ENCODE data around the gene GRK5.

DNA sequence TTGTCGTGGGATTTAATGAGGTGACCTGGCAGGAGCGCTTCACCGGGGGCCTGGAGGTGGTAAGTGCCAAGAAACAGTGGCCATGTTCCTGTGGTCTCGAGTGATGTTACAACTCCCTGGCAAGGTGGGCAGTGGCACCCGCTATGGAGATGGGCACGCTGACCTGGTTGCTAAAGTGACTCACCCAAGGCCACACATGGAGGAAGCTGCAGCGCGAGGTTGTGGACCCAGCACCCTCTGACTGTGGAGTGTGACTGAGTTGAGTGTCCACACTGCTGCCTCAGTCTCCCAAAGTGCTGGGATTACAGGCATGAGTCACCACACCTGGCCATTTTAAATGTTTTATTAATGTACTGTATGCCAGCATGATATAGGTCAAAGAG is 261.9 kb downstream of the GRK5 start:
- TF ChIP-seq NFRKB (IDR thresholded peaks at IDR 0.05) (no peak), BHLHE40 (IDR thresholded peaks at IDR 0.05; ENCODE audit: borderline replicate concordance) (no peak), SP1 (IDR thresholded peaks at IDR 0.05) (no peak), FOXK2 (IDR thresholded peaks at IDR 0.05) (no peak), ZNF384 (IDR thresholded peaks at IDR 0.05) (no peak), SUZ12 (IDR thresholded peaks at IDR 0.05) (no peak), FOXM1 (IDR thresholded peaks at IDR 0.05; ENCODE audit: borderline replicate concordance) (no peak), CTBP1 (IDR thresholded peaks at IDR 0.05; ENCODE audit: borderline replicate concordance) (no peak), LEF1 (IDR thresholded peaks at IDR 0.05; ENCODE audit: borderline replicate concordance) (no peak), TARDBP (IDR thresholded peaks at IDR 0.05) (no peak)
- TF ChIP-seq, protein P1, sequence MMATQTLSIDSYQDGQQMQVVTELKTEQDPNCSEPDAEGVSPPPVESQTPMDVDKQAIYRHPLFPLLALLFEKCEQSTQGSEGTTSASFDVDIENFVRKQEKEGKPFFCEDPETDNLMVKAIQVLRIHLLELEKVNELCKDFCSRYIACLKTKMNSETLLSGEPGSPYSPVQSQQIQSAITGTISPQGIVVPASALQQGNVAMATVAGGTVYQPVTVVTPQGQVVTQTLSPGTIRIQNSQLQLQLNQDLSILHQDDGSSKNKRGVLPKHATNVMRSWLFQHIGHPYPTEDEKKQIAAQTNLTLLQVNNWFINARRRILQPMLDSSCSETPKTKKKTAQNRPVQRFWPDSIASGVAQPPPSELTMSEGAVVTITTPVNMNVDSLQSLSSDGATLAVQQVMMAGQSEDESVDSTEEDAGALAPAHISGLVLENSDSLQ (IDR thresholded peaks at IDR 0.05): no peak

Data from HEK293T (cell line).